PFSK-1 (cell line): ENCODE results near the gene IGSF21.

ENCODE experiments used
- FOXP2 ChIP-seq: optimal IDR thresholded peaks from 2 replicates; pipeline ENCODE3; 2011; ENCODE audit warnings: borderline replicate concordance, control low read depth, inconsistent platforms; ENCODE audit not compliant: insufficient read depth; ENCODE audit errors: extremely low read length, extremely low read depth
- POLR2AphosphoS5 ChIP-seq: IDR thresholded peaks from 2 replicates; pipeline ENCODE4 v1.6.1; 2012; ENCODE audit warnings: low read depth, mild to moderate bottlenecking, control low read depth, low read length, moderate library complexity
- REST ChIP-seq, 2 experiments: IDR thresholded peaks; 2 replicates each; pipeline versions ENCODE4 v1.6.1 to v1.8.0; 2011 to 2012; ENCODE audit warnings: low read depth in 2 of 2, low read length in 2 of 2, control low read depth in 1 of 2, inconsistent platforms in 1 of 2, mild to moderate bottlenecking in 1 of 2, moderate library complexity in 1 of 2; ENCODE audit not compliant: insufficient read depth in 1 of 2
- SIN3A ChIP-seq: IDR thresholded peaks from 2 replicates; pipeline ENCODE4 v1.6.1; 2012; ENCODE audit warnings: mild to moderate bottlenecking, low read length, moderate library complexity, borderline replicate concordance; ENCODE audit not compliant: insufficient read depth
- TAF1 ChIP-seq: IDR thresholded peaks from 2 replicates; pipeline ENCODE4 v1.6.1; 2012; ENCODE audit warnings: low read length, control low read depth, borderline replicate concordance; ENCODE audit not compliant: insufficient read depth

The IGSF21 gene

GRCh38 chr1:18408656-18409370 lies 301.2 kb downstream of the IGSF21 start:
- no peak for TF ChIP-seq REST (IDR thresholded peaks at IDR 0.05; ENCODE audit: insufficient read depth in 1 of 2, low read depth in 2 of 2, low read length in 2 of 2)
- TF ChIP-seq FOXP2, result no peak
- no peak for TF ChIP-seq TAF1
- TF ChIP-seq SIN3A, result no peak
- TF ChIP-seq POLR2AphosphoS5, result no peak

- TF ChIP-seq SIN3A (no peak), FOXP2 (no peak), TAF1 (no peak), REST (IDR thresholded peaks at IDR 0.05; ENCODE audit: insufficient read depth in 1 of 2, low read depth in 2 of 2, low read length in 2 of 2) (no peak), POLR2AphosphoS5 (no peak)
Observed at GRCh38 chr1:18409609-18410237, 302.1 kb downstream of the IGSF21 start.

- TF ChIP-seq POLR2AphosphoS5, result no peak
- no peak for TF ChIP-seq REST (IDR thresholded peaks at IDR 0.05; ENCODE audit: insufficient read depth in 1 of 2, low read depth in 2 of 2, low read length in 2 of 2)
- no peak for TF ChIP-seq SIN3A
- no peak for TF ChIP-seq FOXP2
- TF ChIP-seq TAF1, result no peak
Observed at GRCh38 chr1:18410407-18410806, 302.8 kb downstream of the IGSF21 start.

- TF ChIP-seq REST (IDR thresholded peaks at IDR 0.05; ENCODE audit: insufficient read depth in 1 of 2, low read depth in 2 of 2, low read length in 2 of 2) (no peak), FOXP2 (no peak), SIN3A (no peak), POLR2AphosphoS5 (no peak), TAF1 (no peak)
Observed at GRCh38 chr1:18411321-18411720, 303.7 kb downstream of the IGSF21 start.
